Stimulated activated naive B cell treated with anti-CD40 and anti-IgM and Interleukin-4, amounts not matched to agents 10 μg/mL and 1 μg/mL and 100 μg/mL, for 72 hours (primary cell): ENCODE results near the gene PRDM12.

Experiments
- ATAC-seq, 2 donors: fragments of 150-1000 bp; cut with Tn5 transposase; replicated peaks; 2 replicates each; pipeline ENCODE4 v1.10.0; 2021; ENCODE audit warnings: moderate library complexity in 1 of 2
- DNase-seq: peaks from one replicate; pipeline ENCODE4 v3.0.0; 2021
- H3K27ac Mint-ChIP-seq: one replicate; pipeline ENCODE4 v1.8.0; 2022; ENCODE audit warnings: mild to moderate bottlenecking, mixed read lengths
- H3K27me3 Mint-ChIP-seq, 2 donors: one replicate each; pipeline ENCODE4 v1.8.0; 2022; ENCODE audit warnings: mixed read lengths in 2 of 2
- H3K36me3 Mint-ChIP-seq, 2 donors: one replicate each; pipeline ENCODE4 v1.8.0; 2022; ENCODE audit warnings: mixed read lengths in 2 of 2, mild to moderate bottlenecking in 1 of 2
- H3K4me1 Mint-ChIP-seq, 2 donors: one replicate each; pipeline ENCODE4 v1.8.0; 2022; ENCODE audit warnings: mixed read lengths in 2 of 2, mild to moderate bottlenecking in 1 of 2
- H3K4me3 Mint-ChIP-seq, 2 donors: one replicate each; pipeline ENCODE4 v1.8.0; 2022; ENCODE audit warnings: mild to moderate bottlenecking in 2 of 2, mixed read lengths in 2 of 2, moderate library complexity in 1 of 2
- H3K9me3 Mint-ChIP-seq, 2 donors: one replicate each; pipeline ENCODE4 v1.8.0; 2022; ENCODE audit warnings: mixed read lengths in 2 of 2, mild to moderate bottlenecking in 1 of 2

The PRDM12 gene

DNA sequence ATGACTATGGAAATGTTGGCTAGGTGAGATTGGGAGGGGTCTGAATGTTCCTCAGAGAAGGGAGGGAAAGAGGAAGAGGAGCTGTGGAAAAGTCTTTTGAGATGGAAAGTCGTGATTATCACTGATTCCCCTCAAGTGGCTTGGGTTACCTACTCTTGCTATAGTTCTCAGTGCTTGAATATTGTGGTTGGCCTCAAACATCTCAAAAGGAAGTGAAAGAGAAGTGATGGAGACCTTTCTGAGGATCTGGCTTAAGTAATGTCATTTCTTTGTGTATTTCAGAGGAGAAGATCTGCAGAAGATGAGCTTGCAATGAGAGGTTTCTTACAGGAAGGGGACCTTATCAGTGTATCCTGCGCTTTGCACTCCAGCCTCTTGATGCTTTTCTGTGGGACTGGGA, 34.7 kb downstream of the PRDM12 start:
- no peak overlapping the region for H3K27ac Mint-ChIP-seq
- peak; percentile 74 to 83 for ATAC-seq
- peaks cover 33 to 50% of the 10 kb centered on the region in 2 donors for H3K4me1 Mint-ChIP-seq
- H3K36me3 Mint-ChIP-seq = peaks cover 52 to 66% of the 10 kb centered on the region in 2 donors
- H3K4me3 Mint-ChIP-seq = no peak overlapping the region
- no peaks in the 10 kb centered on the region for H3K9me3 Mint-ChIP-seq
- H3K27me3 Mint-ChIP-seq = no peaks in the 10 kb centered on the region
- no peak for DNase-seq

DNA sequence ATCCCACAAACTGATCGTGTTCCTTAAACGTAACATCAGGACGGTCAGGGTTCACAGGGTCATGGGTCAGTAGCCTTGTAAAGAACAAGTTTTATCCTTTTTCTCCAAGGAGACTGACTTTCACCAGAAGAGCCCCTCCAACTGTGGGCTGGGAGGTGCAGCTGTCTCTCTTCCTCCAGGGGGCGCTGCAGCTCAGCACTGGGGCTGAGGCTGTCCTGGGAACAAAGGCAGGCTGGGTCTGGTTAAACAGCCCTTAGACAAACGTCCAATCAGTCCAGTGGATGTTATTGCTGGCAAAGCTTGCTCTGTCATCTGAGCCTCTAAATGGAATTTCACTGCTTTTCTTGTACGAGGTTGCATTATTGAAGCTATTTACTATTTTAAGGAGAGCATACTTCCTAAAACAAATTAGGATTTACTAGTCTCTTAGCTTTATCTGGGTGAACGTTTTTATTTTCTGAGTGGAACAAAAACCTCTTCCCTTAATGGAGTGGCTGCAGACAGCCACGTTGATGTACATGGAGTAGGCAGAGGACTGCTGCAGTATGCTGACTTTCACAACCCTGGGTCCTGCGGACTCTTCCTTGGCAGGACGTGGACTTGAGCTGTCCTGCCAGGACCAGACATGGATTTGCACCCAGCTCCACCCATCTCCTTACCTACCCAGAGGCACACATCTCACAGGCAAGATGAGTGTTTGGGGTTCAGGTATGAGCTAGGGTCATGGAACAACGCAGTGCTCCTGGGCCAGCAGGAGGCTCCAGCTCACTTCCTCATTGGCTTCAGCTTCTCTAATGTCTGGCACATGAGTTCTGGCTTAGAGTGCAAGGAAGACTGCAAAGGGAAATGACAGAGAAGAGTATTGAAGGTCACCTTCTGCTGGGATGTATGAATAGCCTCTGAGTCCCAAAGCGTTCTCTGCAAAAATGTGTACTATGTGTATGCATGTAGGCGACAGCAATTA, 36.9 kb downstream of the PRDM12 start:
- DNase-seq (no peak), ATAC-seq (peak; percentile 87 to 90)
- Mint-ChIP-seq H3K4me1 (peaks cover 20 to 36% of the 10 kb centered on the region in 2 donors), H3K36me3 (peaks cover 45 to 63% of the 10 kb centered on the region in 2 donors), H3K27me3 (no peaks in the 10 kb centered on the region), H3K27ac (no peak overlapping the region), H3K4me3 (no peak overlapping the region), H3K9me3 (no peaks in the 10 kb centered on the region)

DNA sequence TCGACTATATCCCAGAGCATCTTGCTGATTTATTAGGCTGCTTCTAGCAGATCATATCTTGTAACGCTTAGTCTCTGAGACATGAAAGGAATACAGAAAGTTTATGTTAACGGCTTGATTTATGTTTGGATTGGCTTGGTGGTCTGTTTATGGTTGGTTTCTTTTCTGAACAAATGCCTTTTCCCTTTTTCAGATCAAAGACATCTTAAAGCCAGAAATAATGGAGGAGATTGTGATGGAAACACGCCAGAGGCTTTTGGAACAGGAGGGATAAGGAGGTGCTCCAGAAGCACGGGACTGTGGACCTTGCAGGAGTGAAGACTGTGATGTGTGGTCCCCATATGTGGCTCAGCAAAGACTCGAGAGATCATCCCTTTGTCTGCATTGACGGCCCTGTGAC, 39.1 kb downstream of the PRDM12 start:
- no peak overlapping the region for H3K4me3 Mint-ChIP-seq
- H3K27ac Mint-ChIP-seq = no peak overlapping the region
- no peaks in the 10 kb centered on the region for H3K27me3 Mint-ChIP-seq
- peaks cover 34 to 50% of the 10 kb centered on the region in 2 donors for H3K36me3 Mint-ChIP-seq
- H3K4me1 Mint-ChIP-seq = peaks cover 12 to 19% of the 10 kb centered on the region in 2 donors
- ATAC-seq = no peak
- H3K9me3 Mint-ChIP-seq = no peaks in the 10 kb centered on the region
- DNase-seq = no peak

DNA sequence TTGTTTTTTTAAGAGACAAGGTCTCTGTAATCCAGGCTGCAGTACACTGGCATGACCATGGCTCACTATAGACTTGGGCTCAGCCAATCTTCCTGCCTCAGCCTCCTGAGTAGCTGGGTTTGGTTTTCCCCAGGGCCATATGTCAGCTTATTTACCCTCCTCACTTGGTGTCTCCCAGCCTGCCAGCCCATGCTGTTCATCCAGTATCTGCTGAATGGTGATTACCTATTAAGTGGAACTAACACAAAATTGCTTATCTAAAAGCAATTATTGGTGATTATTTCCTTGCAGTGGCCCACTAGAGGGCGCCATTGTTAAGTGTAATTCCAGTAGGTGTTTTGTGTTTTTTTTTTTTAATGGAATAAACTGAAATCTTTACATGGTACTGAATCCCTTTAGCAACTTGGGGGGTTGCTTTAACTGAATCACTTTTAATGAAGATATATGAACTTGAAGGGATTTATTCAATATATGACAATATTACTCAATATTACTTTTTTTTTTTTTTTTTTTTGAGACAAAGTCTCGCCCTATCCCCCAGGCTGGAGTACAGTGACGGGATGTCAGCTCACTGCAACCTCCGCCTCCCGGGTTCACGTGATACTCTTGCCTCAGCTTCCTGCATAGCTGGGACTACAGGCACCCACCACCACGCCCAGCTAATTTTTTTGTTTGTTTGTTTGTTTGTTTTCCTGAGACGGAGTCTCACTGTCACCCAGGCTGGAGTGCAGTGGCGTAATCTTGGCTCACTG, 43.0 kb downstream of the PRDM12 start:
- peak; percentile 46 to 62 for ATAC-seq
- Mint-ChIP-seq H3K27ac (peak overlapping the region; percentile 26), H3K4me3 (no peak overlapping the region), H3K36me3 (peaks cover 18 to 26% of the 10 kb centered on the region in 2 donors), H3K9me3 (no peaks in the 10 kb centered on the region), H3K27me3 (no peaks in the 10 kb centered on the region), H3K4me1 (peaks cover 6 to 14% of the 10 kb centered on the region in 2 donors)
- peak; percentile 25 for DNase-seq

DNA sequence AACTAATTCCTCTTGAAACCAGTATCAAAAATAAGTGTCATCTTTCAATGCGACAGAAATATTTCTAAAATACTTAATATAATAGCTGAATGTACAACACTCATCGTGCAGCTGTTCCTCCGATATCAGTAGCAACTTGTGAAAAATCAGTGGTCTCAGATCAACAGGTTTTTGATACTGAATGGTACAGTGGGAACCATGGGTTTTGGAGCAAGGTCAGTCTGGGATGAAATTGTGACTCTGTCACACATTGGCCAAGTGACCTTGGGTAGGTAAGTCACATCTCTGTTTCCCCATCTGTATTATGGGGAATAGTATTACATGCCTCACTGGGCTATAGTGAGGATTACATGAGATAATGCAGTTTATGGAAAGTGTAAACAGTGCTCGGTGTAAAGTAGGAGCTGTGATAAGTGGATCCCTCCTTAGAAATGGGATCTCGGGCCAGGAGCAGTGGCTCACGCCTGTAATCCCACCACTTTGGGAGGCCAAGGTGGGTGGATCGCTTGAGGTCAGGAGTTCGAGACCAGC, 46.5 kb downstream of the PRDM12 start:
- peak overlapping the region; percentile 25 for H3K27ac Mint-ChIP-seq
- H3K4me1 Mint-ChIP-seq = peaks cover 16 to 37% of the 10 kb centered on the region in 2 donors
- ATAC-seq (no peak), DNase-seq (no peak)
- no peaks in the 10 kb centered on the region for H3K27me3 Mint-ChIP-seq
- peaks cover 0 to 3% of the 10 kb centered on the region in 2 donors for H3K36me3 Mint-ChIP-seq
- H3K4me3 Mint-ChIP-seq = no peak overlapping the region
- no peaks in the 10 kb centered on the region for H3K9me3 Mint-ChIP-seq

DNA sequence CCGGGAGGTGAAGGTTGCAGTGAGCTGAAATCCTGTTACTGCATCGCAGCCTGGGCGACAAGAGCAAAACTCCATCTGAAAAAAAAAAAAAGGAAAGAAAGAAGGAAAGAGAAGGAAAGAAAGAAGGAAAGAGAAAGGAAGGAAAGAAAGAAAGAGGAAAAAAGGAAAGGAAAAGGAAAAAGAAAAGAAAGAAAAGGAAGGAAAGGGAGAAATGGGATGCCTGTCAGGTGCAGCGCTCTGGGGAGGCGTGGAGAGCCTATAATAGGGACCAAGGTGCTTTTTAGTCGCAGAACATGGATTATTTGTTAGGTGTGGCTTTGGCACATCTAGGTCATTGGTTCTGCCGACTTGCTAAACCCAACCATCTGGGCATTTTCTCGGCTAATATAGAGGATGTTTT, 47.1 kb downstream of the PRDM12 start:
- no peaks in the 10 kb centered on the region for H3K9me3 Mint-ChIP-seq
- peaks cover 16 to 37% of the 10 kb centered on the region in 2 donors for H3K4me1 Mint-ChIP-seq
- H3K27me3 Mint-ChIP-seq = no peaks in the 10 kb centered on the region
- H3K4me3 Mint-ChIP-seq = no peak overlapping the region
- H3K27ac Mint-ChIP-seq = peak overlapping the region; percentile 25
- no peak for ATAC-seq
- no peaks in the 10 kb centered on the region for H3K36me3 Mint-ChIP-seq
- no peak for DNase-seq

DNA sequence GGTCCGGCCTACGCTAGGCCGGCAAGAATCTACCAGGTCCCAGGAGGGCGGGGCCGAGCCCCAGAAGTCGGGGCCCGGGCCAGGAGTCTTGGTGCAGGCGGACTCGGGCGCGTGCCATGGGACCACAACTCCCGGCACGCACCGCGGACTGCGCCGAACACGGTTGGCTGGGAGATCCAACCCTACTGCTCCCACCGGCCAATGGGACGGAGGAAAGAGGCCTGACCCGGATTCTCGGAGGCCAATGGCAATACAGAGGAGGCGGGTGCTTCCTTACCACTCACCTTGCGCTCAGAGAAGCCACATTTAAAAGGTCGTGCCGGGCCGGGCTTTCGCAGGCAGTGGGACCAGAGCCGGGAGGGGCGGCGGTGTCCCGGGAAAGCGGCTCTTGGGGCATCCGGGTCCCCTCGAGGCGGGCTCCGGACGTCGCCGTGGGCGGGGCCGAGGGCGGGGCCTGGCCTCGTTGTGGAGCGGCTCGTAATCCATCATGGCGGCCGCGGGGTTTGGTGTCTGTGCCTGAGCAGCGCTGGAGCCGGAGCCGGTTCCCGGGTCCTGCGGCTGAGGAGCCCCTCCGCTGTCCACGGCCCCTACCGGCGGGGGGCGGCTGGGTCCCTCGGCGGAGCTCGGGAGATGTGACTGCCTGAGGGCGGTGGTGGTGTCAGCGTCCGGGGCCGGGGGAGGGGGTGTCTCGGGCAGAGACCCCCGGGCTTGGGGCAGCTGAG, 48.3 kb downstream of the PRDM12 start:
- ATAC-seq (peak; percentile 97), DNase-seq (peak; percentile 96)
- H3K4me1 Mint-ChIP-seq = peaks cover 14 to 35% of the 10 kb centered on the region in 2 donors
- no peaks in the 10 kb centered on the region for H3K9me3 Mint-ChIP-seq
- no peaks in the 10 kb centered on the region for H3K27me3 Mint-ChIP-seq
- peak overlapping the region; percentile 97 for H3K27ac Mint-ChIP-seq
- peak overlapping the region; percentile 93 to 94 for H3K4me3 Mint-ChIP-seq
- H3K36me3 Mint-ChIP-seq = no peaks in the 10 kb centered on the region

DNA sequence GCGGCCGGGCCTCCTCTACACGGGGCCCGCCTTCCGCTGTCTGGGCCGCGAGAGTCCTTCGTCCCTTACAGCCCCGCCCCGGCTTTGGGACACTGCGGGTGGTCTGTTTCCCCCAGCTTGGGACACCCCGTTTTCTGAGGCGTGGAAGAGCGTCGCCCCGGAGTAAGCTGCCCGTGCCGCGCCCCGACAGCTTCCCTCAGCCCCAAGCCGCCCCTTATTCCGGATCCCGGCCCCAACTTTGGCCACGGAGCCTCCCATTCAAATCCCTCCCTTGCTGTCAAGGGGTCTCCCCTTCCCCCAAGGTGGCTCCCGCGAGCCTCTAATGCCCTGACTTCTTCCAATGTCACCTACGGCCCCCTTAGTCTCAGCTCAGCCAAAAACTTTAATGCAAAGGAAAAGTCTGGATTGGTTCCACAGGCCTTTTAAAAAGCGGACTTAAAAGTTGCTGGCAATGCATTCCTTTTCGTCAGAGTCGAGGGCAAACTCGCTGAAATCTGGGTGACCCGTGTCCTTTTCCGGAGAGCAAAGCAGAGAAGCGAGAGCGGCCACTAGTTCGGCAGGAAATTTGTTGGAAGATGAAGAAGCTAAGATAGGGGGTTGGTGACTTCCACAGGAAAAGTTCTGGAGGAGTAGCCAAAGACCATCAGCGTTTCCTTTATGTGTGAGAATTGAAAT, 49.0 kb downstream of the PRDM12 start:
- Mint-ChIP-seq H3K27ac (peak overlapping the region; percentile 97), H3K36me3 (no peaks in the 10 kb centered on the region), H3K4me1 (peaks cover 14 to 40% of the 10 kb centered on the region in 2 donors), H3K9me3 (no peaks in the 10 kb centered on the region), H3K27me3 (no peaks in the 10 kb centered on the region), H3K4me3 (peak overlapping the region; percentile 93 to 94)
- DNase-seq = peak; percentile 11
- ATAC-seq = peak; percentile 2 to 3

DNA sequence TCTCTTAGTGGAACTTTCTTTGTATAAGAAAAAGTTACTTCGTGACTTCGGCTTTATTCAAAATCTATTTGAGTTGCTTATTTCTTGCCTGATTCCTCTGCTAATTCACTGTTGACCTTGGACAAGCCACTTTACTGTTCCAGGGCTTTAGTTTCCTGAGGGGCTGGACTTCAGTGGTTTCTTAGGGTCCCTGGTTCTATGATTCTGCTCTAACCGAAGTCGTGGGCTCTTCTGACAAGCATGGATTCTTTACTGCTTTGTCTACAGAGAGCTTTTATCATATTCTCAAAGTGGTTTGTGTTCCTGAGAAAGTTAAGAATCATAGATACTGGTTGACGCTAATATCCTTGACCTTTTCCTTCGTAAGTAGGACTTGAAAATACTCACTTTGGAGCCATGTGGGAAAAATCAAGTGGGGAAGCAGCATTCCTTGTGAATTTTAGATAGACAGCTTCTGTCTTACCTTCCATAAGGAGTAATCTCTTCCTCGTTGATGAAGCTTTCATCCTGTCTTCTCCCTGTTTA, 50.3 kb downstream of the PRDM12 start:
- Mint-ChIP-seq H3K9me3 (no peaks in the 10 kb centered on the region), H3K4me1 (peaks cover 16 to 40% of the 10 kb centered on the region in 2 donors), H3K27ac (no peak overlapping the region), H3K36me3 (no peaks in the 10 kb centered on the region), H3K4me3 (peak overlapping the region; percentile 93 to 94), H3K27me3 (no peaks in the 10 kb centered on the region)
- DNase-seq = no peak
- no peak for ATAC-seq

DNA sequence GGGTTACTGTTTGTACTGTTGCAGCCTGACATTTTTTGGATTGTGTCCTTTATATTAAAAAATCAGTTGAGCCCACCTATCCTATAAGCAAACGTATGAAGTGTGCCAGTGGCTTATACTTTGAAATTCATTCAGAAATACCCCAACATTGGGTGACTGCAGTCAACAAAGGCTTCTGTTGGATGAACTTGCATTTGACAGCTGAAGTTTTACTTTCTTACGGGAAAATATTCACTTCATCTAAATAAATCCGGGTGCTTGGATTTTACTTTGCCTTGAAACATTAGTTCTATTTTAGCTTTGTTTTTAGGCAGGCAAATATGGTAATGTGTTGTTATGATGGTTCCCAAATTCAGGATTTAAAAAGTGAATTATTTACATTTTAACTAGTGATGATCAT, 50.9 kb downstream of the PRDM12 start:
- H3K27ac Mint-ChIP-seq = no peak overlapping the region
- no peaks in the 10 kb centered on the region for H3K36me3 Mint-ChIP-seq
- H3K4me1 Mint-ChIP-seq = peaks cover 20 to 40% of the 10 kb centered on the region in 2 donors
- DNase-seq (no peak), ATAC-seq (no peak)
- no peaks in the 10 kb centered on the region for H3K9me3 Mint-ChIP-seq
- H3K4me3 Mint-ChIP-seq = peak overlapping the region; percentile 93 to 94
- H3K27me3 Mint-ChIP-seq = no peaks in the 10 kb centered on the region

DNA sequence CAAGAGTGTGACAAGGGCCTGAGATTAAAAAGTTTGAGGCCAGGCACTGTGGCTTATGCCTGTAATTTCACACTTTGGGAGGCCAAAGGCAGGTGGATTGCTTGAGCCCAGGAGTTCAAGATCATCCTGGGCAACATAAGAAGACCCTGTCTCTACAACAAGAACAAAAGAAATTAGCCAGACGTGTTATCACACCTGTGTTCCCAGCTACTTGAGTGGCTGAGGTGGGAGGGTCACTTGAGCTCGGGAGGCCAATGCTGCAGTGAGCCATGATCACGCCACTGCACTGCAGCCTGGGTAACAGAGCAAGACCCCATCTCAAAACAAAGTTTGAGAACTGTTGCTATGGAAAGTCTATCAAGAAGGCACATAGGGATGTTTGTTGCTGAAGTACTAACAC, 54.2 kb downstream of the PRDM12 start:
- Mint-ChIP-seq H3K4me3 (no peak overlapping the region), H3K27me3 (no peaks in the 10 kb centered on the region), H3K27ac (no peak overlapping the region), H3K9me3 (no peaks in the 10 kb centered on the region), H3K4me1 (peaks cover 24 to 36% of the 10 kb centered on the region in 2 donors), H3K36me3 (peaks cover 2 to 7% of the 10 kb centered on the region in 2 donors)
- DNase-seq = no peak
- no peak for ATAC-seq

DNA sequence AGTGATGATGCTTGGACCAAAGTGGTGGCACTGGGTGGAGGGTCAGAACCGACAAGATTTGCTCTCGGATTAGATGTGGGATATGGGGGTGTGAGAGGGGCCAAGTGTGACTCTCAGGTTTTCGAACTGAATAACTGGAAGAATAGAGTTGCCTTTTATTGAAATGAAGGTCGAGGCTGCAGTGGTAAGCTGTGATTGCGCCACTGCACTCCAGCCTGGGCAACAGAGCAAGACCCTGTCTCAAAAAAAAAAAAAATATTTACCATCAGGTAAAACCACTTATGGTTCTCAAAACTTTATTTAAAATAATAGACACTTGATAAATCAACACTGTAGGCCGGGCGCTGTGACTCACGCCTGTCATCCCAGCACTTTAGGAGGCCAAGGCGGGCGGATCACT, 56.4 kb downstream of the PRDM12 start:
- Mint-ChIP-seq H3K4me3 (no peak overlapping the region), H3K27ac (no peak overlapping the region), H3K4me1 (peaks cover 12 to 14% of the 10 kb centered on the region in 2 donors), H3K36me3 (peaks cover 2 to 7% of the 10 kb centered on the region in 2 donors), H3K27me3 (no peaks in the 10 kb centered on the region), H3K9me3 (no peaks in the 10 kb centered on the region)
- DNase-seq (no peak), ATAC-seq (no peak)

DNA sequence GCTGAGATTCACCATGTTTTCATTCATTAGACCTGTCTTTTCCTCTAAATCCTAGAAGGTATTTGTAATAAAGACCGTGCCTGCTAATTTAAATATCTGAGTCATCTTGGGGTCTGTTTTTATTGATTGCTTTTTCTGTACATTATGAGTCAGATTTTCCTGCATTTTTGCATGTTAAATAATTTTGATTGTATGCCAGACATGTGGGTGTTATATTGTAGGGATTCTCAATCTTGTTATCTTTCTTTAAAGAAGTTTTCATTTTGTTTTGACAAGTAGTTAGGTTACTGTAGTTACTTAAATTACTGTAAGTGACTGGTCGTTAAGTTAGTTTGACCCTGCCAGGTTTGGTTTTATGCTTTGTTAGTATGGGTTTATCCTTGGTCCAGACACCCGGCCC, 64.3 kb downstream of the PRDM12 start:
- ATAC-seq (no peak), DNase-seq (no peak)
- Mint-ChIP-seq H3K27me3 (no peaks in the 10 kb centered on the region), H3K36me3 (peaks cover 8 to 14% of the 10 kb centered on the region in 2 donors), H3K9me3 (peaks cover 2 to 4% of the 10 kb centered on the region in 2 donors), H3K27ac (no peak overlapping the region), H3K4me3 (no peak overlapping the region), H3K4me1 (peaks cover 6 to 10% of the 10 kb centered on the region in 2 donors)
